Hypothalamus (tissue), 51 donors: ENCODE measurements around the gene HMOX1.
A peak's percentile ranks its signal among the peaks of the same experiment; 100 is the strongest.
"Not testable (repeated sequence)": the region's sequence is repeated elsewhere in the genome, so short reads cannot be mapped to it uniquely, and the experiment has no call there.

Experiments used
- DNase-seq, 51 donors: peaks; one replicate each; lab custom pipeline; 2025; lab: John Stamatoyannopoulos, UW

Gene HMOX1

DNA sequence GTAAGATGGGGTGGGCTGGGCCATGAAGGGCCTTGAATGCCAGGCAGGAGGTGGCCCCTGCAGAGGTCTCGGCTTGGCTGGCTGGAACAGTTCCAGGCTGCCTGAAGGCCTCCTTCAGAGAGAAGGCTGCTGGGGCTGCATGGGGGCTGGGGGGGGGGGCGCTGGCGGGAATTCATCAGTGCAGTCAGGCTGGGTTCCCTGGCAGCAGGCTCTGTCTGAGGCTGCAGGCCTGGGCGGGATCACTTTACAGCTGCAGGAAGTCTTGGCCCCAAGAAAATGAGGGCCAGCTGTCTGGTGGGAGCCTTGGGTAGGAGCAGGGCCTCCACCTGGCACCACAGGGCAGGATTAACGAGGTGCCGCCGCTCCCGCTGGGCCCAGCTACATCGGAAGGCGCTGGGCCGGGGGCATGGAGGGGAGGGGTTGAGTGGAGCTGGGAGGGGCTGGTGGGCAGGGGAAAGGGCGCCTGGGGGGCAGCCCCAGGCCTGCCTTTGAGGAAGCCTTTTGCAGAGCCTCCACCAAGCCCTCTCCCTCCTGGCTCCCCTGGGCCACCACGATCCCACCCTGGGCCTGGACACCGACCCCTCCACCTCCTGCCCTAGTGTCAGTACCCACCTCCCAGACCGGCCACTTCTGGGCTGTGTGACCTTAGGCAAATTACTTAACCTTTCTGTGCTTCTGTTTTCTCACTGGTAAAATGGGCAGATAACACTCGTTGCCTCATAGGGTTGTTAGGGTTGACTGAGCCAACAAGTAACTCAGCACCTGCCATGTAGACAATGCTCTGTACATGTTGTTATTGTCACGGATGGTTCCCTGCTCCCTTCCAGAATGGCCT, 31.0 kb upstream of the HMOX1 start:
- DNase-seq: peak in 22 of 51 donors; percentile 6 to 44 (median 28)

DNA sequence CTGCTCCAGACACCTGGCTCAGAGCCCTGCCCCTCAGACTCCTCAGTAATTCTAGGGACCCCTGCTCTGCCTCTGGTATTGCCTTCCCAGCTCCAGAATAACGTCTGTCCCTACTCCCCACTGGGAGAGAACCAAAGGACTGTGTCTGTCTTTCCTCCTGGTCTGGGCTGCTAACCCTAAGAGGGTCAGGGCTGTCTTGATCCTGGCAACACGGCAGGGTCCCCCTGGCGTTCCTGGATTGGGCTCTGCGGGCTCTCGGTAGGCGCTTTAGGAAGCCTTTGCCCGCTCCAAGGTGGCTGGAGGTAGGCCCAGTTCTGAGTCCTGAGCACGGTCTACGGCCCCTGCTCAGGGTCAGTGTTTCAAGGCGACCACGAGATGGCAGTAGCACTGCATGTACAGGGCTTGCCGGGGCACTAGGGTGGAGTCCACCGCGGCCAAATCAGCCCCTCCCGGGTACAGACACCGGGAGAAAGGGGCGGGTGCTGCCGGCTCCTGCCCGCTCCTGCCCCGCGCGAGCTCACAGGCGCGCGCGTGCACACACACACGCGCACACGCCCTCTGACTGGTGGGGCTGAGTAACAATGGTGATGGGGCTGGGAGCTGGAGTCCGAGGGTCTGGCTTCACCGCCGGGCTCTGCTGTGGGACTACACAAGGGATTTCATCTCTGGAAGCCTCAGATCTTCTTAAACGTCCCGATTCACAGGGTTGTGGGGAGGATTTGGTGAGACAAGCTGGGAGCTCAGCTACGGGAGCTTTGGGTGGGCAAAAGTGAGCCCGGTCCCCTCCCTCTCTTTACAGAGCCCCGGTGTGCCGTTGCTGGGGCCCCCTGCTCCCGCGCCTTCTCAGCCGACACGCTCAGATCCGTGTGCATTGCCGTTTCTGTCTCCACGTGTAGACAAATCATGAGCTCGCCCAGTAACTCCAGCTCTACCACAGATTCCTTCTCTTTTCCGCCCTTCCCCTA, 30.1 kb upstream of the HMOX1 start:
- peak; percentile 24 to 91 (median 77) for DNase-seq

DNA sequence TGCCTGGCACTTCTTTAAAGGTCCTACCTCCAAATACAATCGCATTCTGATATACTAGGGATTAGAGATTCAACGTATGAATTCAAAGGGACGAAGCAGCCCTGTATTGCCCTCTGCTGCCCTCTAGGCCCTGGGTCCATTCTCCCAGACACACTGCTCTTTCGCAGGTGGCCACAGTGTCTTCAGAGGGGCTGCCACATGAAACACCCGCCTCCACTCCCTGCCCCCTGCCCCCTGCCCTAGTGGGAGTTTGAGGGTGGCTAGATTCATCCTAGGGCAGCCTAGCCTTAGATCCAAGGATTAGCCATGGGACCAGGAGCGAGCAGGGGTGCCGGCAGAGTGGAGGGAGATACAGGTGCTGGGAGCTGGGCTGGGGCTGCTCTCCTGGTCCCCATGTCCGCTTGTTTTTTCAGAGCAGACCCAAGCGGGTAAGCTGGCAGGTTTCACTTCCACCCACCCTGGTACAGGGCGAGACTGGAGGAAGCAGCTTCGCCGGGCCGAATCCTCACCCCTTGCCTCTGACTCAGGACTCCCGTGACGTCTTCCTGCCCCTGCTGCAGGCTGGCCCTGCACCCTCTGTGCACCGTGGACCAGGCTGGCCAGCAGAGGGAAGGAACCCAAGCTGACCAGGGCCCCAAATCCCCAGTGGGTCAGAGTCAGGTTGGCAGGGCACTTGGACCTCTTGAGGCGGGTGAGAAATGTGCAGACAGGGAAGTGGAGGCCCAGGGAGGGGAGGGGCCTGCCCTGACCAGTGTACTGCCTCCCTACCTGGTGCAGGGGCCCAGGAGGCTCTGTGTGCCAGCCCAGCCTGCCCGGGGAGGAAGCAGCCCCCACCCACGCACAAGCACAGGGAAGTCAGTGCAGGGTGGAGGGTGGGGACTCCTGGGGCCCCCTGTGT, 28.4 kb upstream of the HMOX1 start:
- DNase-seq: peak in 34 of 51 donors; percentile 7 to 65 (median 42)

DNA sequence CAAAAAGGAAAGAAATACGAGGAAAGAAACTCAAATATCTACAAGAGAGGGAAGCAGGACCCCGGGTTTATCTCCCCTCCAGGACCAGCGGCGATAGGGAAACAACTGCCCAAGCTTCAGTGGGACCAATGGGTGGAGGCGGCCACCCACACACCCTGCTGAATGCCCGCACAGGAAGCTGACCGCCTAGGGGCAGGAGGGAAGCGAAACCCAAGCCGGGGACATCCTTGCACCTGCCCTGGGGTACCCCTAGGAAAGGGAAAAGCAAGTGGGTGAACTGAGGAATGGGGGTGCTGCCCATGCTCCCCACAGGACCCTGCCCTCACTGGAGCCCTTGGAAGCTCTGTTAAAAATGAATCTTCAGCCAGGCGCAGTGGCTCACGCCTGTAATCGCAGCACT, 27.6 kb upstream of the HMOX1 start:
- peak in 8 of 51 donors; percentile 11 to 31 (median 19) for DNase-seq

DNA sequence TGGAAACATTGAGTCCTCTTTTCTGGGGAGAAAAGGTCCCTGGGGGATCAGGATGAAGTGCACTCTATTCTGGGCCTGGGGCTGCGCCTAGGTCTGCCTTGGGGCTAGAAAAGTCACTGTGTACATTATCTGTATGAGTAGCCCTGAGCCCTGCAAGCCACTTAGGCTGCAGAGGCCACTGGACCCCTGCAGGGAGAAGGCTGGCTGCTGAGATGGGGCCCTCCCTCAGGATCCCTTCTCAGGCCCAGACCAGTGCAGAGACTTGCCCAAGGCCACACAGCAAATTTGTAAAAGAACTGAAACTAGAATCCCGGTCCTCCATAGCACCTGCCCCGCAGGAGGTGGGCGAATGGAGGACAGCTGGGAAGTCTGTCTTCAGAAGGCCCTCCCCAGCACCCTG, 26.8 kb upstream of the HMOX1 start:
- no peak for DNase-seq

DNA sequence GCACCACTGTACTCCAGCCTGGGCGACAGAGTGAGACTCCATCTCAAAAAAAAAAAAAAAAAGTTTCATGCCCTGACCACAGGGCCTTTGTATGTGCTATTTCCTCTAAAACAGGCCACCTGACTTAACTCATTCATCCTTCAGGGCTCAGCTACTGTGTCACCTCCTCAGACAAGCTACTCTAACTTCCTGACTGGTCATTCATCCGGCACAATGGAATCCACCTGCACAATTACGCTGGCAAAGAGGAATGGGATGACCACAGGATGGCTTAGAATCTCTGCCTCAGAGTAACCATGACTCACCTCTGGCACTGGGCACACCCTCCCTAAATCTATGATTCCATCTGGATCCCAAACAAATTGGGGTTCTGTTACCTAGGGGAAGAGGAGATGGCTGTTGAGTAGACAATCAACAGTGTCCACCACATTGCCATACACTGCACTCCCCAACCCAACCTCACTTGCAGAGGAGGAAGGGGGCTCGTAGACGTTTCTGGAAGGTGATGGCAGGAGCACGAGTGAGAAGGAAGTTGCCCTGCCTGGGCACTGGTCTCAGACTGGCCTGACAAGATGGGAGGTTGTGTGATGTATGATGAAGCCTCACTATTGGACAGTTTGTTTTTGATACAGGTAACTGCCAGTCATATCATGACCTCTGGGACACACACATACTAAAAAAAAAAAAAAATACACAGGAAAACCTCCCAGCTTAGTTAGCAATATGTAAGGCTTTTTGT, 22.8 kb upstream of the HMOX1 start:
- no peak for DNase-seq

DNA sequence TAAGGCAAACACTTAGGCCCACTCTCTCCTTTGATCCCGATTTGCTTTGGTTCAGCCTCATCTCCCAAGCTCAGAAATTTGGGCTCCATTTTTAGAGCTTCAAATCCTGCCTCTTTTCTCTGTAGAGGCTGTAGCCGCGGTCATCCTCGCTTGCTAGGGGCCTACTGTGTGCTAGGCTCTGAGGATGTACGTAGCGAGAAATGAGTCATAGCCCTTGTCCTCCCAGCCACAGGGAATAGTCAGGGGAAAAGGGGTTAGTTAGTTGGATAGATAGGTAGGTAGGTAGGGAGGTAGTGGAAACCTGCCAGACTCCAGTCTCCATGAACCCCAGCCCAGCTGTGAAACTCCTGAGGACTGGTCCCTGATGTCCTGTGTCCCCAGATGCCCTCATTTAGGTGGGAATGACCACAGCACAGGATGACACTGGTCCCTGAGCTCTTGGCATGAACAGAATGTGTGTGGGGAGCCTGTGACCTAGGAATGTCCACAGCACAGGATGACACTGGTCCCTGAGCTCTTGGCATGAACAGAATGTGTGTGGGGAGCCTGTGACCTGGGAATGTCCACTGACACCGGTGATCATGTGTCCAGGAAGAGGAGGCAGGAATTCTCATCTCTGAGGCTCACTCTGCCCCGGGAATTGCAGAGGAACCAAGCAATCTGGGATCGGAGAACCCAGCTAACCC, 21.4 kb upstream of the HMOX1 start:
- DNase-seq: no peak

DNA sequence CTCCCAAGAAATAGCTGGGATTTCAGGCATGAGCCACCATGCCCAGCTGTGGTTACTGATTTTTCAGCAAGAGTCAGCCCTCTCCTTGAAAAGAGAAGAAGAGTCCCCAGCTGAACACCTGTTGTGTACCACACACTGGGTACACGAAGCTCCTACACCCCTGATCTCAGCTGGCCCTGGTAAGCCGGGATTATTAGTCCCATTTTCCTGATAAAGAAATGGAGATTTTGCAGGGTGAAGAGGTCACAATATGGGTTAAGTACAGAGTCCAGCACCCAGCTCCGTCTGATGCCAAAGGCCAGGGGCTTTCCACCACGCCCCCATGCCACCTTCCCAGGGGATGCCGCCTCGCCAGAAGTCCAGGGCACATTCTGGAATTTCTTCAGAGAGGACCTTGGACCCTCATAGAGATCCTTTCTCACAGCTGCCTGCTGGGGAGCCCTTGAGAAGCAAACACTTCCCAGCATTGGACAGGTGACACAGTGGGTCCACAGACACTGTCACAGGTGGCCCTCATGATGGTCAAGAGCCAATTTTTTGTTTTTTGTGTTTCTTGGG, 19.8 kb upstream of the HMOX1 start:
- DNase-seq: no peak

DNA sequence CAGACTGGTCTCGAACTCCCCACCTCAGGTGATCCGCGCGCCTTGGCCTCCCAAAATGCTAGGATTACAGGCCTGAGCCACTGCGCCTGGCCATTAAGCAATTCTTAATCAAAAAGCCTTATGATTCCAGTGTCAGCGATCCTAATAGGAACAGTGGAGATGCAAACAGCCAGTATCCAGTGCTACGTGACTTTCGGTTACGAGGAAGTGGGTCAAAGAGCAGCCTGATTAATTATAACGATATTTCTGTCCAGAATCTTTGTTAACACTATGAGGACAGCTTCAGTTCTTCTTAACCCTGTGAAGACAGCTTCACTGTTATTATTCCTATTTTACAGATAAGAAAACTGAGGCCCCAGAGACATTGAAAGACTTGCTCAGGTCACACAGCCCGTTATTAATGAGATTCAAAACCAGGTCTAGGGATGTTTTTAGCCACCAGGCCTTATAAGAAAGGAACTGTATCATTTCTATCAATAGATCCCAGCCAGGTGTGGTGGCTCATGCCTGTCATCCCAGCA, 17.3 kb upstream of the HMOX1 start:
- no peak for DNase-seq

DNA sequence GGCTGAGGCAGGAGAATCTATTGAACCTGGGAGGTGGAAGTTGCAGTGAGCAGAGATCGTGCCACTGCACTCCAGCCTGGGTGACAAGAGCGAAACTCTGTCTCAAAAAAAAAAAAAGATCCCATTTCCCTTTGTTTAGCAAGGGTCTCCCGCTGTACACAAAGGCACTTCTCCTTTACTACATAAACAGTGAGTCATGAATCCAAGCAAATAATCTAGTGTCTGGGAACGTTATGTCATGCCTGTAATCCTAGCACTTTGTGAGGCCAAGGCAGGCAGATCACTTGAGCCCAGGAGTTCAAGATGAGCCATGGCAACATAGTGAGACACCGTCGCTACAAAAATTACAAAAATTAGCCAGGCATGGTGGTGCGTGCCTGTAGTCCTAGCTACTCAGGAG, 16.7 kb upstream of the HMOX1 start:
- not testable (repeated sequence) for DNase-seq

DNA sequence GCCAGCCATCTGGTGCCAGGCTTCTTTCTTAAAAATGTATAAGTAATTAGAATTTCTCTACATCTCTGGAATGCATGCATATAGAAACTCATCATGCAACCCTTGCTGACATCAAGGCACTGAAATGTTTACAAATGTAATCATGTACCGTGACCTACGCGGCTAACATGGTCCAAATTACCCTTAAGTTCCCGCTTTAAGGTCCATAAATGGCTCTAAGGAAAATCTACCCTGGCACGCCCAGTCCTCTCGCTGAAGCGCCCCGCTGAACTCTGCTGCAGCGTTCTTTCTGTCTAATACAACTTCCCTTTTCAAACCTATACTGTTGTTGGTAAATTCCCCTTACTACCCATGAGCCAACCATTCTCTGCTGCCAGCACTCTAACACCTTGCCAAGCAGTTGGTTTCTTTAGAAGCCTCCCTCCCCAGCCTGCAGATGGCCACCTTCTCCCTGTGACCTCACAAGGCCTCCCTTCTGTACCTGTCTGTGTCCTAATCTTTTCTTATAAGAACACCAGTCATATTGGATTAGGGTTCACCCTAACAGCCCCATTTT, 13.5 kb upstream of the HMOX1 start:
- peak in 1 of 51 donors; percentile 11 for DNase-seq

DNA sequence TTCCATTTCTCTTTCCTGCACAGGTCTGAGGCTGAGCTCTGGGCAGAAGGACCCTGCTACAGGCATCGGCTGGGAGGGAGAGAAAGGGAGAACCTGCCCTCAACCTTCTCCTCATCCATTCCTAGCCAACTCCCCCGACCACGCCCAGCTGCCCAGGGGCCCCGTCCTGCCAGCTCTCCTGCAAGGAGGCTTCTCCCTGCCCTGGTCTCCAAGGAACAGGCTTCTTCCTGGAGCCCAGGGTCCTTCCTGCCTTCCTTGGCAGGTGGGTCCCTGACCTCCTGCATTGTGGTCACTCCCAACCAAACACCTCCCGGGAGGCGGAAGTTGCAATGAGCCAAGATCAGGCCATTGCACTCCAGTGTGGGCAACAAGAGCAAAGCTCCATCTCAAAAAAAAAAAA, 12.5 kb upstream of the HMOX1 start:
- DNase-seq: no peak

DNA sequence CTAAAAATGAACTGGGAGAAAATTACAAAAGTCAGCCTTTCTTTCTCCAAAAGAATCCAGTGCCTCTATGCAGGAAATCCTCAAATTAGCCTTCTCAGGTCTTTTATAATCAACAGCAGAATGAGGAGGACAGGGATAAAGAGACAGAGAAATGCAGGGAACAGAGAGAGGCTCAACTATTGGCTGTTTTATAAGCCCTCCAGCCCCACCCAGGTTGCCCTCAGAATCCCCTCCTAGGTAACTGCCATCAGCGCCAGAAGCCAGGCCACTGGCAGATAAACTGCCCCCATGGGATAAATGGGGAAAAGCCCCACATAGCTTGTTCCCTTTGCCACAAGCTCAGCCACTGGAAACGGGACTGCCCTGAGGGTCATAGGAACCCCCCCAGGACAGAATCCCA, 10.9 kb upstream of the HMOX1 start:
- DNase-seq: no peak

DNA sequence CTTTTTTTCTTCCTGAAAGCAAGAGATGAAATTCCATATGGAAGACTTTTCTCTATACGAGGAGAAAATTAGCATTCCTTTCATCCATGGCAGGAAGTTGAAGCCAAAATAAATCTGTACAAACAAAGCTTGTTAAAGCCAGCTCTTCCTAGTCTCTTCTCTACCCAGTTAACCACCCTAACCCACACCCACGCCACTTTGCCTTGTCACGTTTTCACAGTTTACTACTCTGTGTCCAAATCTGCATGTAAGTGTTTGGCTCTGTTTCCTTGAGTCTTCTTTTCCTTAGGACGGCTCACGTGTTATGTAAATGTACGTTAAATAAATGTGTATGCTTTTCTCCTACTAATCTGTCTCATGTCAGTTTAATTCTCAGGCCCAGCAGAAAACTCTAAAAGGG, 7.1 kb upstream of the HMOX1 start:
- peak in 1 of 51 donors; percentile 16 for DNase-seq

DNA sequence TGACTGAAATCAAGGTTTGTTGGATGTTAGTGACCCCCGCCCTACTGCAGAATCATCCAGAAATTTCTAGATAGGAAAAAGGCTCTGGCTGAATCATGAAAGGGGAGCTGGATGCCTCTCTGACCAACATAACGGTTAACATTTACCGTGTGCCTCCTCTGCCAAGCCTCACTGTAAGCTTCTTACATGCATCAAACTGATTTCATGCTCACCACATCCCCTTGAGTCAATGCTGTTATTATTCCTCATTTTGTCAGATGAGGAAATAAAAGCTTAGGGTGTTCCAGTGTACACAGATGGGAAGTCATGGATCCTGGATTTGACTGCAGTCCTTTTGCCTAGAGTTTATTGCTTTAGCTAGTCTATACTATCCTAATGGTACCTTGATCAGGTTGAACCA, 5.9 kb upstream of the HMOX1 start:
- no peak for DNase-seq

DNA sequence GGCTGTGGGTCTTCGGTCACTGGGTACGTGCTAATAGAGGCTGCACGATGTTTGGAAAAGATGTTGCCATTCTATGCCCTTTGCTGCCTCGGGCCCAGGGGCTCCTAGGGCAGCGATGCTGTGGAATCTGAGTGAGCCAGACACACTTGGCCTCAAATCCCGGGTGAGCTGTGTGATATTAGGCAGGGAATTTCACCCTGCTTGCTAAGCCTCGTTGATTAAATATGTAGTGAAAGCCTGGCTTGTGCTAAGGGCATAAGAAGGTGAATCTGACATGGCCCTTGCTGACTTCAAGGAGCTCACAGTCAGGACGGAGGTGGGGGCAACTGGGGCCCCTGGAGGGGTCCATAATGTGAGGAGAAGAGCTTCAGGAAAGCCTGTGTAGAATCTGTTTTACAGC, 5.4 kb upstream of the HMOX1 start:
- no peak for DNase-seq

DNA sequence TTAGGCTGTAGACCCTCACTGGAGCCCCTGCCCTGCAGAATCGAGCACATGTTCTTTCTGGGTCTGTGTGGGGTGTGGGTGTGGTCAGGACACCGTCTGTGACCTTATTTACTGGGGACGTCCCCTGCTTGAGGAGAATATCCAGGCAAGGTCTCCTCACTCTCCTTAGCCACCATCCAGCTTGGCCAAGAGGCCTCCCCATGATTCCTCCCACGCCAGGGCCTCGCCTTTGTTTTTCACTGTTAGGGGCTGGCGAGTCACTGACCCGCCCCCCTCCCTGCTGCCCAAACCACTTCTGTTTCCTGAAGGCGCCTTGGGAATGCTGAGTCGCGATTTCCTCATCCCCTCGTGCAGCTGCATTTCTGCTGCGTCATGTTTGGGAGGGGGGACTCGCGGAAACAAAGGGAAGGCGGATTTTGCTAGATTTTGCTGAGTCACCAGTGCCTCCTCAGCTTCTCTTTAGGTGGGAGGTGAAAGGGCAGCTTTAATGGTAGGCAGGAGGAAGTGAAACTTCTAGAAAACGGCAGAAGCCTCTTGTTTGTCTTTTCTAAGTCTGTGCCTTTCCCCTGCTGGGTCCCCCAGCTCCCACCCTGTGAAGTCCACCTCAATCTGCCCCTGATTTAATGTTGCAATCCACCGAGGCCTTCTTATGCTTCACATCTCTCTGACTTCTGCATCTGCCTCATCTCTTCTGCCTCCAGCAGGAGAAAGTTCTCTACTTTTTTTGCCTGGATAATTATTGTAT, 4.0 kb upstream of the HMOX1 start:
- DNase-seq: peak in 50 of 51 donors; percentile 11 to 90 (median 66)

DNA sequence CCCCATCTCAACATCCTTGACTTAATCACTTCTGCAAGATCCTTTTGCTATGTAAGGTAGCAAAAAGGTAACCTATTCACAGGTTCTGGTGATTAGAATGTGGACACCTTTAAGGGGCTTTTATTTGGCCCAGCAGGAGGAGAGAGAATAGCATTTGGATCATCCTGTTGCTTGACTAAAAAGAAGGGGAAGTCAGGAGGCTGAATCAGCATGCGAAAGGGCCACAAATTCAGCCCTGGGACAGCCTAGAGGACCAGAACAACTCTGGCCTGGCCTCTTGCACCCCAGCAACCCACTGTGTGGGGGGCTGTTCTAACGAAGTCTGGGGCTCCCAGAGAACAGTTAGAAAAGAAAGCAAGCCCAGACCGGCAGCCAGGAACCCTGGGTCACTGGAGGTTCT, 3.2 kb upstream of the HMOX1 start:
- peak in 3 of 51 donors; percentile 2 to 13 (median 10) for DNase-seq
